ENCODE data around the gene MTURN. TPM values are rescaled to one million over a fixed set of nuclear protein-coding genes. Genes with fewer than 3 reads are reported as not detected.

MTURN gene
- total and polyA plus RNA-seq, 9 of the 15 experiments (the other 6 are each of a cell fraction or from before 2014, with no cell fraction given), result 0.94 to 14.8 (median 6.4) TPM

DNA sequence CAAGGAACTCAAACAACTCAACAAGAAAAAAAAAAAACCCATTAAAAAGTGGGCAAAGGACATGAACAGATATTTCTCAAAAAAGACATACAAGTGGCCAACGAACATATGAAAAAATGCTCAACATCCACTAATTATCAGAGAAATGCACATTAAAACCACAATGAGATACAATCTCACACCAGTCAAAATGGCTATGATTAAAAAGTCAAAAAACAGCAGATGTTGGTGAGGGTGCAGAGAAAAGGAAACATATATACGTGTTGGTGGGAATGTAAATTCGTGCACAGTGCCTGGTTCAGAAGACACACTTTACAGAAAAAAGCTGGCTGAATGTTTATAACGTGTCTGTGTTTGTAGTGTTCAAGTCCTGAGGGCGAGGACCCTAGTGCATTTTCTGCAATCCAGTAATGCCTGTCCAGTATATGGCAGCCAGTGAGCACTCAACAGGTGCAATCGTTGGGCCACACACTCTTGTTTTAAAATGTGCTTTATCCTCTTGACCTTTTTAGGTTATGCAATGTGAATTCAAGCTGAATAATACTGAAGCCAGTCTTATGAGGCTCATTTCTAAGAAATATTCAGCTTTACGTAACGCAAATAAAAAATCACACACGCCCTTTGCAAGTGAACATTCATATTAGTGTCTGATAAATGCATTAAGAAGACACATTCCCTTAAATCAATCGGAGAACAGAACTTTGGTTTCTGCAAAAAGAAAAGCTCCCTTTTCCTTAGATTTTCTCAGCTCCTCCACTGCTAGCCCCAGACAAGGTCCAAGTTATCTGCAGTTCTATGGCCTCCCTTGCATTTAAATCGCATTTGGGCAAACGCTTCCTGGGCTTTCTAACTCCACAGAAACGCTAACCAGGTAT is 813 bp upstream of the MTURN start:
- no TSS peak for BruUV-seq (replicated peaks)
- Histone ChIP-seq H2AFZ (ENCODE audit: low read depth, low read length) (peak overlapping the region; percentile 86), H3K36me3 (ENCODE audit: control insufficient read depth, insufficient read depth, low read length) (no peaks in the 10 kb centered on the region), H4K20me1 (replicated peaks; ENCODE audit: control insufficient read depth, insufficient read depth, low read length) (no peaks in the 10 kb centered on the region), H3K9ac (ENCODE audit: insufficient read depth in 1 of 2, low read depth in 2 of 2, low read length in 2 of 2) (peak overlapping the region; percentile 43 to 82; a peak in 3 of 4 replicates), H3K4me2 (ENCODE audit: insufficient read depth, low read length) (peak overlapping the region; percentile 81), H3K9me1 (ENCODE audit: control insufficient read depth, insufficient read depth, low read length) (no peaks in the 10 kb centered on the region), H3K79me2 (ENCODE audit: control insufficient read depth, insufficient read depth, low read length) (peaks cover 7% of the 10 kb centered on the region; the same call in 2 of the 3 replicates), H3K27me3 (ENCODE audit: control insufficient read depth in 2 of 2, insufficient read depth in 2 of 2, low read length in 2 of 2) (no peaks in the 10 kb centered on the region), H3K4me1 (replicated peaks in 1 of 2; ENCODE audit: control insufficient read depth in 2 of 2, insufficient read depth in 2 of 2, low read length in 2 of 2) (peaks cover 5 to 16% of the 10 kb centered on the region in 2 experiments; a peak in 4 of 5 replicates), H3K4me3 (peak overlapping the region; percentile 76), H3K9me3 (replicated peaks; ENCODE audit: control insufficient read depth, insufficient read depth, low read depth, low read length) (no peaks in the 10 kb centered on the region), H3K27ac (ENCODE audit: extremely low read depth, low read depth, low read length) (no peak overlapping the region)
- FAIRE-seq (no peak), ATAC-seq (no peak), DNase-seq (ENCODE audit: extremely low read depth in 1 of 4, low spot score in 3 of 4) (no peak)
- intact Hi-C loops (cut with micrococcal nuclease), result no loop called here
- 11% methylated on average over 13 of the region's 13 CpGs for WGBS (ENCODE audit: insufficient coverage, low coverage, missing lambda C conversion rate)
- in situ Hi-C loops (cut with MboI), result no loop called here
- ChIA-PET POLR2A (interaction anchor here (0.6 to 2.4 kb wide), 3 partner anchors 11 to 664 kb away, joined by 3 to 13 read pairs (median 11); no protein-coding TSS in a partner anchor), CTCF (ENCODE audit: low intra/inter-chr PET ratio) (interaction anchor here (0.6 kb wide), 1 partner anchor 428 kb away, joined by 3 read pairs; no protein-coding TSS in a partner anchor)
- TF ChIP-seq ZBTB1 (CRISPR knock-in tag; IDR thresholded peaks at IDR 0.05; ENCODE audit: borderline replicate concordance, low read depth), result no peak
- TF ChIP-seq ZNF274 (IDR thresholded peaks at IDR 0.05; ENCODE audit: borderline replicate concordance, low read depth, low read length), result no peak
- TF ChIP-seq SNIP1 (IDR thresholded peaks at IDR 0.05; ENCODE audit: low read depth), result peak; percentile 74; the same call in 1 of the 2 replicates
- 0 out of 2 replicates have a peak, but pooled peaks have one; percentile 9 for TF ChIP-seq ESRRA (IDR thresholded peaks at IDR 0.05; ENCODE audit: borderline replicate concordance, low read depth)
- 0 out of 2 replicates have a peak, but pooled peaks have one; percentile 9 for TF ChIP-seq ZFX (CRISPR knock-in tag; IDR thresholded peaks at IDR 0.05)
- TF ChIP-seq, protein P1, sequence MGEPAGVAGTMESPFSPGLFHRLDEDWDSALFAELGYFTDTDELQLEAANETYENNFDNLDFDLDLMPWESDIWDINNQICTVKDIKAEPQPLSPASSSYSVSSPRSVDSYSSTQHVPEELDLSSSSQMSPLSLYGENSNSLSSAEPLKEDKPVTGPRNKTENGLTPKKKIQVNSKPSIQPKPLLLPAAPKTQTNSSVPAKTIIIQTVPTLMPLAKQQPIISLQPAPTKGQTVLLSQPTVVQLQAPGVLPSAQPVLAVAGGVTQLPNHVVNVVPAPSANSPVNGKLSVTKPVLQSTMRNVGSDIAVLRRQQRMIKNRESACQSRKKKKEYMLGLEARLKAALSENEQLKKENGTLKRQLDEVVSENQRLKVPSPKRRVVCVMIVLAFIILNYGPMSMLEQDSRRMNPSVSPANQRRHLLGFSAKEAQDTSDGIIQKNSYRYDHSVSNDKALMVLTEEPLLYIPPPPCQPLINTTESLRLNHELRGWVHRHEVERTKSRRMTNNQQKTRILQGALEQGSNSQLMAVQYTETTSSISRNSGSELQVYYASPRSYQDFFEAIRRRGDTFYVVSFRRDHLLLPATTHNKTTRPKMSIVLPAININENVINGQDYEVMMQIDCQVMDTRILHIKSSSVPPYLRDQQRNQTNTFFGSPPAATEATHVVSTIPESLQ (CRISPR knock-in tag; IDR thresholded peaks at IDR 0.05), result 0 out of 2 replicates have a peak, but pooled peaks have one; percentile 65
- TF ChIP-seq NCOA1 (IDR thresholded peaks at IDR 0.05; ENCODE audit: low read depth), result peak; percentile 74; the same call in 1 of the 2 replicates
- 0 out of 2 replicates have a peak, but pooled peaks have one; percentile 14 for TF ChIP-seq TEAD2 (tag; IDR thresholded peaks at IDR 0.05)
